Hindlimb muscle (tissue), 1 donor: Measurements from ENCODE around the gene UNC5B. TPM values are rescaled to one million over a fixed set of nuclear protein-coding genes. Genes with fewer than 3 reads are reported as not detected.

ENCODE experiments used
- DNase-seq: peaks from one replicate; pipeline ENCODE4 v3.0.0-alpha.2; 2013
- polyA plus RNA-seq: library from polyadenylated mRNA; unstranded; fragments of 120-200 nt; gene quantifications from one replicate; pipeline ENCODE4 v1.2.1, GENCODE V29; 2013; ENCODE audit not compliant: insufficient read length

UNC5B gene
- polyA plus RNA-seq, 1 donor, result 11.6 TPM

DNA sequence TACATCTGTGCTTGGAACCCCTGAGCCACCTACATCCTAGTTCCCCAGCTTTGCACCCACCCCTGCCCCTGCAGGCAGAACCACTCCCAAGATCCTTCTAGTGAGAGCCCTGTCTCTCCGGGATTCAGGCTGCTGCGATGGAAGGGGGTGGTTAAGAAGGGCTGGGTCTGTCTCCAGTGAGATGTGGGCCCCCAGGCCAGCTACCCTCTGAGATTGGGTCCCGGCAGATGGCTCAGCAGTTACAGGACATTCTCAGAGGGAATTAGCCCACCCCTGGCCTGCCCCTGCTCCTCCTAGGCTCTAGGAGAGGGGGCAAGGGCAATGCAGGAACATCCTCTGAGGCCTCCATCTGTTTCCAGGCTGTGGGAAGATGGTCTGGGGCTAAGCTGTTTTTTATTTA, 134.4 kb downstream of the UNC5B start:
- no peak for DNase-seq

DNA sequence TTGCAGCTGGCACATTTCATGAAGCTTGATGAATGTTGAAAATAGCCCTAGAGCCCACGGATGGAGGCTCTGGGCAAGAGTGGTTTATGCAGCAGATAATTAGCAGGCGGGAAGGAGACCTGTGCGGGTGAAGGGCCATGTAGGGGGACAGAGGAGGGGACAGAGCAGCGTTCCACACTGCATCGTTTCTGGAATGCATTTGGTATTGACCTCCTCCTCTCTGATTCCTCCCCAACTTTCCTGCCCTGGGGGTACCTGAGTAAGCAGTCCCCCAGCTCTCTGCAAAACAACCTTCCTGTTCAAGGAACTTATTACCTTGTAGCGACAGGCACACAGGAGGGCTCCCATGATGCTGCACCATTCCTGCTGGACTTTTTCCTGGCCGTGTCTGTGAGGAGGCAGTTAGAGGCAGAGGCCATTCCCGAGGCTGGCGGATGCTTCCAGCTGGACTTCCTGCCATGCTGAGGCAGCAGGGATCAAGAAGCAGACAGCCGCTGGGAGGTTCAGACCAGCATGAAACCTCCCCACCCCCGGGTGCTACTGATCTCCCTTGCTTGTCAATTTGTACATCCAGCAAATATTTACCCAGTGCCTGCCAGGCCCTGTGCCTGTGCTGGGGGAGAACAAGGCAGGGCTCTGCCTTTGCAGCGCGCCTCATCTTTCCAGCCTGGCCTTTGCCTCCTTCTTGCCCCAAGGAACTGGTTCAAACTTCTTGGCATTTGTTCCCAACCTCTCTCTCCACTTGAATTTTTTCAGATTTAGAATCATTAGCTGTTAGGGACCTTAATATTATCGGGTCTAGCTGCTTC, 135.4 kb downstream of the UNC5B start:
- DNase-seq, result no peak

- DNase-seq, result no peak
These were observed 136.5 kb downstream of the UNC5B start for GRCh38 chr10:71348850-71349249.

DNA sequence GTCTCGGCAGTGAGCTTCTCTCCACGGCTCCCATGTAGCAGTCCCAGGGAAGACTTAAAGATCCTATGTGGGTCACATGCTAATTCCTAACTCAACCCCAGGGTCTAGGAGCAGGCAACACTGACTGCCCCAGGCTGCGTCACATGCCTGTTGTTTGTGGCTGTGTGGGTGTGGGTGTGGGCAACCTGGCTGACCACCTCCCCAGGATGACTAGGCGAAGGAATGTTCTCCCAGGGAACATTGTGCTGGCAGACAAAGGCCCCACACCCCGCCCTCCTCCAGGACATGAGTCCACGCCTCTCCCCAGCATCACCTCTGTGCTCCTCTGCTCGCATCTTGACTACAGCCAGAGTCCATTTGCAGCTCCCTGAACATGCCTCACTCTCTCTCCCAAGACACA, 137.0 kb downstream of the UNC5B start:
- no peak for DNase-seq

DNA sequence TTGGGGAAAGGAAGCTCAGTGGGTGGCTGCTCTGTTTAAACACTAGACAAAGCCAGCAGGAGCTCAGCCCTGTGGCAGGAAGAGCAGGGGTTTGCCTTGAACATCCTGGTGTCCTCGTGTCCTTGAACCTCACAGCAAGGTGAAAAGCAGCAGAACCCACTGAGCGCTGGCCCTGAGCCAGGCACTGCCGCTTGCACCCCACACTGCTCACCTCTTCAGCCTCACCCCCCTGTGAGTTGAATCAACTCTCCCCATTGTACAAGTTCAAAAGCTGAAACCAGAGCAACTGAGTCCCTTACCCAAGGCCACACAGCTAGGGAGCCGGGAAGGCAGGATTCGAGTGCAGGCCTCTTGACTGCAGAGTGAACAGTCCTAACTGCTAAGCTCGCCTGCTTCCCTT, 138.7 kb downstream of the UNC5B start:
- no peak for DNase-seq

- DNase-seq, result no peak
These were observed 139.4 kb downstream of the UNC5B start for GRCh38 chr10:71351628-71352319.

Other genes with a start within 250 kb of the UNC5B start
- gene SLC29A3, start 106.7 kb downstream of the UNC5B start, polyA plus RNA-seq, result 3.9 TPM
- gene CDH23, start 184.3 kb downstream of the UNC5B start, polyA plus RNA-seq, result 4.2 TPM